Heart left ventricle (tissue), 16 donors: Measurements from ENCODE around the gene ASTL. TPM values are rescaled to one million over a fixed set of nuclear protein-coding genes. Genes with fewer than 3 reads are reported as not detected.

Source experiments
- ATAC-seq, 4 donors: fragments of 200-7000 bp; cut with Tn5 transposase; one replicate each; pipeline ENCODE4 v1.9.1; 2020 to 2022; ENCODE audit warnings: moderate library complexity in 4 of 4, mild to moderate bottlenecking in 3 of 4, moderate number of reproducible peaks in 1 of 4
- DNase-seq, 5 donors: peaks; one replicate each; pipeline ENCODE4 v3.0.0-alpha.2; 2020
- H3K27ac ChIP-seq, 12 donors: fragments of 200-600 bp; sonication (generic) in 4 of 12; one replicate each; pipeline versions ENCODE4 v1.5.0 to v1.8.0; 2016 to 2022; ENCODE audit warnings: mild to moderate bottlenecking in 2 of 12
- H3K27me3 ChIP-seq, 9 donors: fragments of 200-600 bp; sonication (generic) in 2 of 9; one replicate each; pipeline versions ENCODE4 v1.5.1 to v1.8.0; 2016 to 2022; ENCODE audit warnings: mild to moderate bottlenecking in 3 of 9
- H3K36me3 ChIP-seq, 9 donors: fragments of 200-600 bp; sonication (generic) in 2 of 9; one replicate each; pipeline versions ENCODE4 v1.5.0 to v1.8.0; 2018 to 2022; ENCODE audit warnings: mild to moderate bottlenecking in 2 of 9
- H3K4me1 ChIP-seq, 12 donors: fragments of 200-600 bp; sonication (generic) in 4 of 12; one replicate each; pipeline versions ENCODE4 v1.5.0 to v1.8.0; 2016 to 2022; ENCODE audit warnings: mild to moderate bottlenecking in 3 of 12
- H3K4me3 ChIP-seq, 12 donors: fragments of 200-600 bp; sonication (generic) in 4 of 12; one replicate each; pipeline versions ENCODE4 v1.5.0 to v1.8.0; 2017 to 2022; ENCODE audit warnings: mild to moderate bottlenecking in 9 of 12, moderate library complexity in 4 of 12
- H3K9me3 ChIP-seq, 12 donors: fragments of 200-600 bp; sonication (generic) in 4 of 12; one replicate each; pipeline versions ENCODE4 v1.5.0 to v1.8.0; 2016 to 2022; ENCODE audit warnings: mild to moderate bottlenecking in 1 of 12
- CTCF ChIP-seq, 12 donors: fragments of 200-600 bp; sonication (generic) in 4 of 12; IDR thresholded peaks; one replicate each; pipeline versions ENCODE4 v1.5.0 to v1.8.0; 2018 to 2022; ENCODE audit warnings: antibody characterized with exemption in 12 of 12, mild to moderate bottlenecking in 5 of 12
- POLR2A ChIP-seq, 2 donors: fragments of 450-650 bp; IDR thresholded peaks; one replicate each; pipeline ENCODE4 v1.6.1; 2017; ENCODE audit warnings: antibody characterized with exemption in 2 of 2, mild to moderate bottlenecking in 2 of 2, moderate library complexity in 2 of 2
- WGBS, 4 donors: extraction: QIAGEN DNeasy Blood & Tissue Kit in 2 of 4; methylation state at CpG; one replicate each; pipeline versions ENCODE4 v1.1.5 to v1.1.7; 2013 to 2018; 5-methylcytosine and 5-hydroxymethylcytosine counted together
- intact Hi-C, 10 donors: fragments of 100-400 bp; cut with DNase I; formaldehyde crosslinking; loops; one replicate each; pipeline versions ENCODE4 v1.11.1 to v1.14.2; 2022
- polyA plus RNA-seq, 2 donors: library from polyadenylated mRNA; stranded (reverse); fragments of 200-250 nt; gene quantifications; one replicate each; pipeline ENCODE4 v1.2.3, GENCODE V29; 2013
- total RNA-seq, 9 donors: library from RNA; depleted of rRNA in 2 of 9; stranded (reverse); fragments of >200 nt in 2 of 9; fragmentation: NEBNext Ultra II Directional in 3 of 9; extraction: Animal tissue kit (Norgen Biotek cat#: 25700) in 3 of 9; gene quantifications; one replicate each; pipeline versions ENCODE4 v1.1.0 to v1.2.4, GENCODE V29; 2016 to 2023
- donor health status: ischemic (EF 13 %, LVEDD 7.1; RV severe dilation, severe dysfunction).
- donor health status: healthy with polysubstance abuse.
- donor health status: DM: no; HTN: yes; CAD: no.
- donor health status: DM: no; HTN: no; CAD: no.
- donor health status: ischemic (EF 25% LVEDD 6.9; RV normal size, moderate dysfunction).
- donor health status: ischemic (EF 25% LVEDD 5.7; RV mildly dilated, moderate dysfunction).
- donor health status: healthy.
- donor health status: DM: yes; HTN: yes; CAD: no.
- donor health status: ischemic (EF 35%, LVEDD 5.7; RV mildly dilated, moderate dysfunction).
- donor health status: nonischemic (EF 11% LVEDD 7.7; RV severe dilation, severe dysfunction).
- donor health status: DM: yes; HTN: yes; CAD: no.
- donor health status: PGD.
- donor health status: ischemic (EF 29% LVEDD 5.4; RV normal size, mild dysfunction).
- donor health status: nonischemic (EF 23%, LVEDD 6.1; RV moderate dilation, normal function).

Gene ASTL
- total and polyA plus RNA-seq, 11 donors = 0.14 TPM; not detected in 10

GRCh38 chr2:96129528-96130120, 8.7 kb downstream of the ASTL start:
- no peaks in the 10 kb centered on the region for H3K4me1 ChIP-seq
- WGBS, 4 donors = 82 to 86% (median 82%) methylated on average over 16 of the region's 16 CpGs
- no peak overlapping the region for H3K27ac ChIP-seq
- DNase-seq (no peak), ATAC-seq (no peak)
- H3K9me3 ChIP-seq = no peaks in the 10 kb centered on the region
- no peaks in the 10 kb centered on the region for H3K36me3 ChIP-seq
- no peak overlapping the region for H3K4me3 ChIP-seq
- peaks cover 0 to 9% (median 0%) of the 10 kb centered on the region in 9 donors for H3K27me3 ChIP-seq
- intact Hi-C loops = loop anchor here in 5 of 10 donors (10.0 kb wide), 3 partner anchors 135 to 375 kb away; partner anchors contain the start of genes NEURL3 (in 4 of the 5), CIAO1 (in 1 of the 5) and TMEM127 (in 1 of the 5)
- no peak for TF ChIP-seq POLR2A (IDR thresholded peaks at IDR 0.05)
- no peak for TF ChIP-seq CTCF (IDR thresholded peaks at IDR 0.05)

GRCh38 chr2:96128456-96128855, 9.8 kb downstream of the ASTL start:
- intact Hi-C loops = no loop called here

GRCh38 chr2:96124406-96125265, 13.7 kb downstream of the ASTL start:
- ATAC-seq = peak in 1 of 4 donors; percentile 14
- intact Hi-C loops = no loop called here
- WGBS, 4 donors = 91 to 94% (median 94%) methylated on average over 14 of the region's 14 CpGs
- H3K36me3 ChIP-seq = no peaks in the 10 kb centered on the region
- no peaks in the 10 kb centered on the region for H3K9me3 ChIP-seq
- TF ChIP-seq POLR2A (IDR thresholded peaks at IDR 0.05) (no peak), CTCF (IDR thresholded peaks at IDR 0.05) (no peak)
- peaks cover 0 to 7% (median 0%) of the 10 kb centered on the region in 9 donors for H3K27me3 ChIP-seq
- no peak overlapping the region for H3K27ac ChIP-seq
- no peaks in the 10 kb centered on the region for H3K4me1 ChIP-seq
- peak in 1 of 5 donors; percentile 47 for DNase-seq
- H3K4me3 ChIP-seq = no peak overlapping the region

More at GRCh38 chr2:96128456-96128855, 9.8 kb downstream of the ASTL start:
- no peak for TF ChIP-seq CTCF (IDR thresholded peaks at IDR 0.05)
- TF ChIP-seq POLR2A (IDR thresholded peaks at IDR 0.05) = no peak
- H3K36me3 ChIP-seq = no peaks in the 10 kb centered on the region
- DNase-seq (no peak), ATAC-seq (no peak)
- H3K9me3 ChIP-seq = no peaks in the 10 kb centered on the region
- no peak overlapping the region for H3K27ac ChIP-seq
- H3K27me3 ChIP-seq = no peaks in the 10 kb centered on the region
- 83 to 88% (median 85%) methylated on average over 6 of the region's 6 CpGs for WGBS, 4 donors
- no peaks in the 10 kb centered on the region for H3K4me1 ChIP-seq
- H3K4me3 ChIP-seq = no peak overlapping the region

GRCh38 chr2:96123936-96124335, 14.4 kb downstream of the ASTL start:
- no peaks in the 10 kb centered on the region for H3K4me1 ChIP-seq
- 90 to 96% (median 95%) methylated on average over 11 of the region's 11 CpGs for WGBS, 4 donors

More at GRCh38 chr2:96123936-96124335, 14.4 kb downstream of the ASTL start:
- H3K36me3 ChIP-seq = no peaks in the 10 kb centered on the region
- TF ChIP-seq CTCF (IDR thresholded peaks at IDR 0.05) = no peak
- no peak for TF ChIP-seq POLR2A (IDR thresholded peaks at IDR 0.05)
- no peaks in the 10 kb centered on the region for H3K9me3 ChIP-seq
- no peak for ATAC-seq
- intact Hi-C loops = no loop called here
- H3K4me3 ChIP-seq = no peak overlapping the region
- H3K27me3 ChIP-seq = peaks cover 0 to 7% (median 0%) of the 10 kb centered on the region in 9 donors
- no peak overlapping the region for H3K27ac ChIP-seq
- peak in 1 of 5 donors; percentile 34 for DNase-seq
